HL-60/S4 treated with phorbol 12-myristate 13-acetate at 8.2 ng/mL for 4 days and 3 days (cell line): ENCODE results near the gene SOCS7.

ENCODE experiments used
- in situ Hi-C: fragments of 300-500 bp; cut with MboI; formaldehyde crosslinking; loops from 2 replicates; pipeline ENCODE4 v1.15.0; 2022; ENCODE audit warnings: low sequenced_read_pairs

SOCS7 gene

DNA sequence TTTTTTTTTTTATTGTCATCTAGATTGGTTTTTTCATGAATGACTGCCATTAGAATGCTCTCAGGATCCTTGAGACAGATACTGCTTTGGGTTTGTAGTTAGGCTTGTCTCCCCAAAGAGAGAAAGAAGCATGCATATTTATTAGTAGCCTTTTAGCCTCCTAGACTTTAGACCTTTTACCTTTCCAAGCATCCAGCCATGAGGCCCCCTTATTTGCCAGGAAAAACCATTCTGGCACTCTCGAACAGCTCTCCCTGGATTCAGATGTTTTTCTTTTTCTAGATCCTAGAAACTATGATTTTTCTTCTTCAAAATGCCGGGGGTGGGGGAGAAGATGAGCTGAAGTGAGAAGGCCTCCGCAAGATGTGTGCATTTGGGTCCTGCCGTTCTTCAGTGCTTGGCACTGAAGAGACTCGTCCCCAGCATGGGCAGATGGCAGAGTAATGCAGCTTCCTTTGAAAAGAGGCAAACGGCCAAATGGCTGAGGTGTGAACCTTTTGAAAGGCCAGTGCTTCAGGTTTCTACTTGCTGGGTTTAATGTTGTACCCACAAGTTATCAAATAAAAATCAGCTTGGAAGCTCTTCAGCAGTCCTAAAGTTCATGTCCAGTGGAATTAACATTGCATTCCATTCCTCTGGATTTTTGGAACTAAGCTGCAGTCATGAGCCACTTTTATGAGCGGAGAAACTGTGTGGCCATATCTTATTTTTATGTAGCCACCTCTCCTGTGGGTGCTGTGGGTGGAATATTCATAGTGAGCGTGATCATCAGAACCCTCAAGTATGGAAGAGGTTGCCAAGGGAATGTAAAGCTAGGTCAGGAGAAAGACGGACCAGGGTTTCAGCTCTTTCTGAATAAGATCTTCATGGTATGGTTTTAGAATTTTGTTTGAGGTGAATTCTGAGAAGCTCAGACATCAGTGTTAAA, 7.2 kb downstream of the SOCS7 start:
- in situ Hi-C loops = no loop called here

DNA sequence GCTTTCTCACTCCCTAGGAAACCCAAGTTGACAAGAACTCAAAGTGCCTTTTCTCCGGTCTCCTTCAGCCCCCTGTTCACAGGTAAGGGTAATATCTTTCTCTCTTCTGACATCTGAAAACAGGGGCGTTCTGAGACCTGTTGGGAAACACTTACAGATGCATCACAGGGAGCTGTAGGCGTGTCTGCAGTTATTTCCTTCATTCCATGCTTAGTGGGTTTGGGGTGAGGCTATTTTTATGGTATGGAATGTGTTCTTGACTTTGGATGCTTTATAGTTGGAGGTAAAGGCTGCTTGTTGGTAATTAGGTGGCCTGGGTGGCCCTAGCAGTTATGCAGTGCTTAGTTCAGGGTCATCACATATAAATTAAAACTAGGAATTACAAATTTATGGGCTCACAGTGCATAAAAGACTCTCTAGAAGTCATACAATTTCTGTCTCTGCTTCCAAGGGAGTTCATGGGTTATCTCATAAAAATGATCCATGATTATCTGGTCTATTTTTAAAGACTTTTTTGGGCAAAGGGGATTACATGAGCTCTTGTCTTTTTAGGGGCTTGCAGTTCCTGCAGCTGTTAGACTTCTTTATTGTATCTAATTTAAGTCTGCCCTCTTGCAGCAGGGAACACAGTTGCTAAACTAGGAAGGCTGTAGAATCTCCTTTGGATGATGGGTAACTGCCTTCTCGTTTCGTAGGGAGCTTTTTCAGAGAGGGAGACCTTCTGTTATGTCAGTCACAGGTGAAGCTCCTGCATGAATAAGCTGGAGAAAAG, 10.2 kb downstream of the SOCS7 start:
- in situ Hi-C loops = no loop called here

- in situ Hi-C loops = no loop called here
Measured at GRCh38 chr17:38363016-38363415, 11.4 kb downstream of the SOCS7 start.

DNA sequence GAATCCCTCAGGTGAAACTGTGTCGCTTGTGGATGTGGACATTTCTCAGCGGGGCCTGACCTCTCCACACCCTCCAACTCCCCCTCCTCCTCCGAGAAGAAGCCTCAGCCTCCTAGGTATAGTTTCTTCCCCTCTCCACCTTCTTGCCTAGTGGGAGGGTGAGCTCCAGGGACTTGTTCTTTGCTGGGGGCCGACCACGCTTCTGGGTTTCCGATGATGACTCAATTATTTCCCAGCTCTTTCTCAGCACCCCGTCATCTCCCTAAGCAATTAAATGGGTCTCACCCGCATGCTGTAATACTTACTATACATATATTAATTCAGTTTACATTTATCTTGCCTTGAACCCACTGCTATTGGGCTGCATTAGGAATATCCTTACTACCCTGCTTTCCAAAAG, 13.1 kb downstream of the SOCS7 start:
- in situ Hi-C loops = no loop called here

GRCh38 chr17:38369124-38369886, 17.7 kb downstream of the SOCS7 start:
- in situ Hi-C loops = no loop called here

GRCh38 chr17:38379448-38379847, 27.8 kb downstream of the SOCS7 start:
- in situ Hi-C loops = no loop called here

DNA sequence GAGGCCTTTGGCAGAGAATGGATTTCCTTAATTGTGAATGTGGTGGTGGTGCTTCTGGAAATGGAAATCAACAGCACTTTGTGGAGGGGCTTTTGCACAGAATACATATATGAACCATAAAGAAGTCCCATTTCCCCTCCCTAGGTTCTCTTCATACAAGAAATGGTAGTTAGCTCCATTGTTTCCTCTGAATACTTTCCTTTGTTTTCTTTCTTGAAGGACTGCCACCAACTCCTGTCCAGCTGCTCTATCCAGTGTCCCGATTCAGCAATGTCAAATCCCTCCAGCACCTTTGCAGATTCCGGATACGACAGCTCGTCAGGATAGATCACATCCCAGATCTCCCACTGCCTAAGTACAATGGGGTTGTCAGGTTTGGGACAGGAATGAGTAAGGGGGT, 43.4 kb downstream of the SOCS7 start:
- in situ Hi-C loops = no loop called here

GRCh38 chr17:38397227-38397626, 45.6 kb downstream of the SOCS7 start:
- in situ Hi-C loops = no loop called here

DNA sequence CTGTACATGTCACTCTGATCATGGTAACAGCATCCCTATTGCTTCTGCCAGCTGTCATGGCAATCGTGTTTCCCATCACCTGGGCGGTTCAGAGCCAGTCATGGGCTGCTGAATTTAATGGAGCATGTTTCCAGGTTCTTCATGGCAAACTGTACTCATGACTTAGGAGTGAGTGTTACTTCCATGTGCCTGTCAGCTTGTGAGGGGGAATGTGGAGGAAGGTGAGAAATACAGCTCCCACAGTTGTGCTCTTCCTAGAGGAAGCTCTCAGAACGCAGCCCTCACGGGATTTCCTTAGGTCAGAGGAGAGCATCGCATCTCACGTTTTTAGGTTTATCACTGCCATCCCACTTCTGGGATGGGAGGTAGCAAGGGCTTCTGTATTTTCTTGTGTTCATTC, 48.6 kb downstream of the SOCS7 start:
- in situ Hi-C loops = no loop called here

- in situ Hi-C loops = no loop called here
Measured at GRCh38 chr17:38401459-38401858, 49.8 kb downstream of the SOCS7 start.

GRCh38 chr17:38402897-38403296, 51.3 kb downstream of the SOCS7 start:
- in situ Hi-C loops = no loop called here

DNA sequence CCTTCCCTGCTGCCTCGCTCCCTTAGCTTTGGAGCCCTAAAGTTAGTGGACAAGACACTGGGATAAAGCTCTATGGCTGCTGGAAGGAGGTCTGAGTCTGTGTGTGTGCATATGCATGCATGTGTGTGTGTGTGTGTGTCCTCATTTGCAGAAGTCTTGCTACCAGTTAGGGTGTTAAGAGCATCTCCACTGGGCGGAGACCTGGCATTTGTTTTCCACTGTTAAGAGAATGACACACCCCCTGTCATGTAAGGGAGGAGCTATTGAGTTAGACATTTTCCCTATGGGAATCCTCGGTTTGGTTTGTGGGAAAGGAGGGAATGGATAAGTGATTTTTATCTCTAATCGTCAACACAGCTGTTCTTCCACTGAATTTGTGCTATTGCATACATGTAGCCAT, 51.8 kb downstream of the SOCS7 start:
- in situ Hi-C loops = no loop called here

- in situ Hi-C loops = no loop called here
Measured at GRCh38 chr17:38404174-38404943, 52.7 kb downstream of the SOCS7 start.

DNA sequence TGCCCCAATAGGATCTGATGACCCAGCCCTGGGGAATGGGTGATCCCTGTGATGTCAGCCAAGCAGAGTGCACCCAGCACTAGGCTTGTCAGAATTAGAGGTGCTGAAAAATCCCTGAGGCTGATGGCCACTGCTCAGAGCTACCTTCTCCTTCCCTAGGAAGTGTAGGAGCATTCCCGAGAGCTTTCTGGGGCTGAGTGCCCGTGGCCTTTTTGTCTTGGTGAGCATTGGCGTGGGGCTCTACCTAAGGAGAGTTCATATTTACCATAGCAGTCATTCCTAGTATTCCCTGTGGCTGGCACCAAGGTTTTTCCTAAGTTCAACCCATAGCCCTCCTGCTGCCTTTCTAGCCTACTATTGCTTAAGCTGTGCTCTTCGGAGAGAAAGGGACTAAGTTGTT, 54.0 kb downstream of the SOCS7 start:
- in situ Hi-C loops = no loop called here

DNA sequence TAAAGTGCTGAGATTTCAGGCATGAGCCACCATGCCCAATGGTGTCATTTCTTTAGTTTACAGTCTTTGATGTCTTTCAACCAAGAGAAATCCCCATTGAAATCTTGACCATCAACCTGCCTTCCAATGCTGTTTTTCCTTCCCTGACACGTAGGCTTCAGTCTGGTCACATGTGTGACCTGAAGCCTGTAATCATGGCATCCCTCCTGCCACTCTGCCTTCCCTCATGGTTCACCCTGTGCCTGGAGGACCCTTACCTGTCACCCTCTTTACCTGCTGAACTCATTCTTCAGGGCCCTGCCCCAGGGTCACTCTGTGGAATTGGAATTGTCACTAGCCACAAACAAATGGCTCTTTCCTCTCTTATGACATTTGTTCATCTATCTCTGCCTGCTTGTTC, 58.6 kb downstream of the SOCS7 start:
- in situ Hi-C loops = no loop called here

DNA sequence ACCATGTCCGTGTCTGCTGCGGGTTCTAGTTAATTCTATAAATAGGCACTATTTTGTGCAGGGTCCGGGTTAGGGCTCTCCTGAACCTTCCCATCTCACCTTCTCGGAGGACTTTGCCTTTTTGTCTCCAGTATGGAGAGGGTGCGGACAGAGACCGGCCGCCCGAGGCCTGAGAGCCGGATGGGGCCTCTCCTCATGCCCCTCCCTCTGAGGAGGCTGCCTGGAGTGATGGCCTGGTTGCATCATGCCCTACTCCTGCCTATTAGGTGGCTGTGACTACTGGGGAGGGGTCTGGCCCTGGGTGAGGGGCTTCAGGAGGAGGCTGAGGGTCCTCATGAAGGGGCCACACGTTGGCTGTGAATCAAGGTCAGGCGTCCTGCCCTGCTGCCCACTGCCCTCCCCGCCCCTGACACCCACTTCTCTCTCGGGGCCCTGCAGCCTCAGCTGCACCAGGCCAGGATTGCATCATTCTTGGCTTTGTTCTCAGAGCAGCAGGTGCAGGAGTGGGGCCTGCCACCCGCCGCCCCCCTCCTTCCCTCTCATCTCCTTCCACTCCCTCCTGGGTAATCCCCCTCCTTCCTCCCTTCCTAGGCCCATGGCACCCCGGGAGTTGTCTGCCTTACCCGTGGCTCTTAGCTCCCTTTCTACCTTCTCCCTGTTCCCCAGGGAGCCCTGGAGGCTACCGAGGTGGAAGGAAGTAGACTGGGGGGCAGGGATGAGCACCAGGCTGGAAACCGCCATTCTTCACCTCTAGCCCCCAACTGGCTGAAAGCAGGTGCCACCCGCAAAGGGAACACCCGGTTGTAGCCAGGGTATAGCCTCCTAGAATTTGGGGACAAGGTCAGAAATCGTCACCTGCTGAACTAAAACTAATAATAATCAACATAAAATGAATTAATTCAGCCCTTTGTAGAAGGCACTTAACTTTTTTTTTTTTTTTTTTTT, 63.9 kb downstream of the SOCS7 start:
- in situ Hi-C loops = no loop called here

DNA sequence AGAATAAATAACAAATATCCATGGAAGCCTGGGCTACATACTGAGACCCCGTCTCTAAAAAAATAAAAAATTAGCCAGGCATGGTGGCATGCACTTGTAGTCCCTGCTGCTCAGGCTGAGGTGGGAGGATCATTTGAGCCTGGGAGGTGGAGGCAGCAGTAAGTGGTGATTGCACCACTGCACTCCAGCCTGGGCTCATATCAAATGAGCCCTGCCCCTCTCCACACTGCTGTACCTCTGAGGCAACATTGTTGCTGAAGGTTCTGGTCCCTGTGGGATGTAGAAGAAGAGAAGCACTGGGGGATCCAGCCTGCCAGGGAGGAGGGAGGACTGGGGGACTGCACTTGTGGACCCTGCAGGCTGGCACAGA, 65.2 kb downstream of the SOCS7 start:
- in situ Hi-C loops = no loop called here

DNA sequence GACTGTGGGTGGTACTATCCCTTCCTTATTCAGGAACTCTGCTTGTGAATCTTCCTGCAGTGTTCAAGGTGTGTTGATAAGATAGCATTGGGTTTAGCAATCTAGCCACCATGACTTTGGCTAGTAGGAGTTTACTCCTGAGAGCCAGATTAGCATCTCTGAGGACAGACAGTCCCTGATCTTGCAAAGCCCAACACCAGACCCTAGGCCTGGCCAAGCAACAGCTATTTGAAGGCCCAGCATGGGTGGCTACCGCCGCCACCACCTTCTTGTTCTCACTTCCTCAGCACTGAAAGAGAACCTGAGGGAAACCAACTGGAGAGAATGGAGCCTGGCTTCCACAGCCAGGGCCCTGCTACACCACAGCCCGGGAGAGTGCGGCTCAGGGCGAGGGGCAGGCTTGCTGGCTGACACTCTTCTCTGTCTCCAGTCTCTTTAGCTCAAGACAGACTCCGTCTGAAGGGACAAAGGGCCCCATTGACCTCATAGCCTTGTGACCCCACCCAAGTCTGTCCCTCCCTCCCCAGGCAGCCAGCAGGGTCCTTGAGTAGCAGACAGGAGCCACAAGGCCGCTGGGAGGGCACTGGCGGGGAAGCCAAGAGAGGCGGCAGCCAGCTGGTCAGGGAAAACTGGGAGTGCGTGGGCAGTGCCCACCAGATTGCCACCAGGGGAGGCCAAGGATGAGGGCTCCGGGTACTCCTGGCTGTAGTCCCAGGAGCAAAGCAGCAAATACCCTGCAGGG, 65.7 kb downstream of the SOCS7 start:
- in situ Hi-C loops = no loop called here
